IMR-90 (cell line): ENCODE data around the gene DDT.
"Not testable (repeated sequence)": the region's sequence is repeated elsewhere in the genome, so short reads cannot be mapped to it uniquely, and the experiment has no call there.

Source experiments
- CTCF ChIP-seq: conservative IDR thresholded peaks from 2 replicates; pipeline ENCODE4 v1.5.1; 2012; ENCODE audit warnings: mild to moderate bottlenecking, low read depth, low read length, improper control_type of control experiment
- POLR2A ChIP-seq: IDR thresholded peaks from 2 replicates; pipeline ENCODE4 v1.6.1; 2012; ENCODE audit warnings: mild to moderate bottlenecking, low read depth, low read length
- TF ChIP-seq, protein P1 (sequence below): fragments of 150-350 bp; IDR thresholded peaks from 2 replicates; pipeline ENCODE4 v1.6.1; 2016; ENCODE audit warnings: low read depth, mild to moderate bottlenecking, low read length, moderate library complexity, borderline replicate concordance

DNA sequence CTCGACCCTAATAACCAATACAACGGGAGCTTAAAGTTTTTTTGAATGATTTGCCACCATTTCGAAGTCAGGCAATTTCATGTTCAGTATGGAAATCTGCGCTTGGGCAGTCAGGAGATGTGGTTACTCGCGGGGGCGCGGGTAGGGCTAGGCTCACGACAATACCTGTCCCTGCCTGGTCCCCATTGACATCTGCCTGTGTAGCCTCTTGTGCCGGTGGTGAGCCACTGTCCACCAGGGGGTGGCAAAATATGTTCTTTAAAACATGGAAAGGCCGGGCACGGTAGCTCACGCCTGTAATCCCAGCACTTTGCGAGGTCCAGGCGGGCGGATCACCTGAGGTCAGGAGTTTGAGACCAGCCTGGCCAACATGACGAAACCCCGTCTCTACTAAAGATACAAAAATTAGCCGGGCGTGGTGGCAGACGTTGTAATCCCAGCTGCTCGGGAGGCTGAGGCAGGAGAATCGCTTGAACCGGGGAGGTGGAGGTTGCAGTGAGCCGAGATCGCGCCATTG is 653 bp upstream of the DDT start:
- not testable (repeated sequence) for TF ChIP-seq CTCF, POLR2A
- TF ChIP-seq, protein P1, sequence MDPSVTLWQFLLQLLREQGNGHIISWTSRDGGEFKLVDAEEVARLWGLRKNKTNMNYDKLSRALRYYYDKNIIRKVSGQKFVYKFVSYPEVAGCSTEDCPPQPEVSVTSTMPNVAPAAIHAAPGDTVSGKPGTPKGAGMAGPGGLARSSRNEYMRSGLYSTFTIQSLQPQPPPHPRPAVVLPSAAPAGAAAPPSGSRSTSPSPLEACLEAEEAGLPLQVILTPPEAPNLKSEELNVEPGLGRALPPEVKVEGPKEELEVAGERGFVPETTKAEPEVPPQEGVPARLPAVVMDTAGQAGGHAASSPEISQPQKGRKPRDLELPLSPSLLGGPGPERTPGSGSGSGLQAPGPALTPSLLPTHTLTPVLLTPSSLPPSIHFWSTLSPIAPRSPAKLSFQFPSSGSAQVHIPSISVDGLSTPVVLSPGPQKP, result not testable (repeated sequence)
